ENCODE results near the gene NRARP.

NRARP gene

GRCh38 chr9:137321726-137322361 is 19.8 kb upstream of the NRARP start:
- no peak for DNase-seq (ENCODE audit: low read depth)

GRCh38 chr9:137320555-137321384 is 18.7 kb upstream of the NRARP start:
- DNase-seq (ENCODE audit: low read depth), result no peak

- no peak for DNase-seq (ENCODE audit: low read depth)
Measured at GRCh38 chr9:137319739-137320551, 17.9 kb upstream of the NRARP start.

- DNase-seq (ENCODE audit: low read depth), result no peak
Measured at GRCh38 chr9:137319011-137319738, 17.1 kb upstream of the NRARP start.

GRCh38 chr9:137318602-137319001 is 16.5 kb upstream of the NRARP start:
- no peak for DNase-seq (ENCODE audit: low read depth)

- no peak for DNase-seq (ENCODE audit: low read depth)
Measured at GRCh38 chr9:137317718-137318511, 15.8 kb upstream of the NRARP start.

- DNase-seq (ENCODE audit: low read depth), result no peak
Measured at GRCh38 chr9:137317021-137317717, 15.1 kb upstream of the NRARP start.

GRCh38 chr9:137316012-137316981 is 14.2 kb upstream of the NRARP start:
- DNase-seq (ENCODE audit: low read depth), result no peak

- no peak for DNase-seq (ENCODE audit: low read depth)
Measured at GRCh38 chr9:137315581-137316011, 13.5 kb upstream of the NRARP start.

- DNase-seq (ENCODE audit: low read depth), result no peak
Measured at GRCh38 chr9:137314561-137315560, 12.8 kb upstream of the NRARP start.

- DNase-seq (ENCODE audit: low read depth), result no peak
Measured at GRCh38 chr9:137313956-137314560, 12.0 kb upstream of the NRARP start.

- no peak for DNase-seq (ENCODE audit: low read depth)
Measured at GRCh38 chr9:137313326-137313936, 11.4 kb upstream of the NRARP start.

- DNase-seq (ENCODE audit: low read depth), result no peak
Measured at GRCh38 chr9:137312852-137313325, 10.8 kb upstream of the NRARP start.

GRCh38 chr9:137311986-137312851 is 10.1 kb upstream of the NRARP start:
- no peak for DNase-seq (ENCODE audit: low read depth)

- DNase-seq (ENCODE audit: low read depth), result peak; percentile 35
Measured at GRCh38 chr9:137311171-137311985, 9.3 kb upstream of the NRARP start.
